ENCODE measurements around the gene PLA2G4E.

The PLA2G4E gene

GRCh38 chr15:42020713-42021273 lies at the start of gene PLA2G4E:
TSS of gene PLA2G4E (minus strand) at chr15:42021042. CDS start at chr15:42021030, 12 bp downstream.
- no peak for DNase-seq

GRCh38 chr15:42070279-42070975 lies 49.6 kb upstream of the PLA2G4E start:
- DNase-seq, result no peak

GRCh38 chr15:42069496-42070278 lies 48.8 kb upstream of the PLA2G4E start:
- no peak for DNase-seq

- no peak for DNase-seq
These were observed 48.2 kb upstream of the PLA2G4E start for GRCh38 chr15:42069025-42069424.

- no peak for DNase-seq
These were observed 47.8 kb upstream of the PLA2G4E start for GRCh38 chr15:42068601-42069000.

- no peak for DNase-seq
These were observed 46.0 kb upstream of the PLA2G4E start for GRCh38 chr15:42066764-42067415.

GRCh38 chr15:42065468-42065867 lies 44.6 kb upstream of the PLA2G4E start:
- DNase-seq, result no peak

- DNase-seq, result no peak
These were observed 44.2 kb upstream of the PLA2G4E start for GRCh38 chr15:42065033-42065432.

GRCh38 chr15:42064271-42064670 lies 43.4 kb upstream of the PLA2G4E start:
- no peak for DNase-seq

GRCh38 chr15:42063122-42063848 lies 42.4 kb upstream of the PLA2G4E start:
- no peak for DNase-seq

- DNase-seq, result no peak
These were observed 41.5 kb upstream of the PLA2G4E start for GRCh38 chr15:42062284-42062806.

- DNase-seq, result no peak
These were observed 40.0 kb upstream of the PLA2G4E start for GRCh38 chr15:42060797-42061196.

- no peak for DNase-seq
These were observed 39.6 kb upstream of the PLA2G4E start for GRCh38 chr15:42060477-42060763.

GRCh38 chr15:42059661-42060476 lies 39.0 kb upstream of the PLA2G4E start:
- DNase-seq, result no peak

- no peak for DNase-seq
These were observed 37.9 kb upstream of the PLA2G4E start for GRCh38 chr15:42058791-42059190.

GRCh38 chr15:42057799-42058646 lies 37.2 kb upstream of the PLA2G4E start:
- DNase-seq, result no peak

- DNase-seq, result no peak
These were observed 36.3 kb upstream of the PLA2G4E start for GRCh38 chr15:42056934-42057798.

- DNase-seq, result no peak
These were observed 33.1 kb upstream of the PLA2G4E start for GRCh38 chr15:42053914-42054313.

- DNase-seq, result no peak
These were observed 32.2 kb upstream of the PLA2G4E start for GRCh38 chr15:42053010-42053409.
